ENCODE results near the gene HTT-AS.
"Not testable (repeated sequence)": the region's sequence is repeated elsewhere in the genome, so short reads cannot be mapped to it uniquely, and the experiment has no call there.

Gene HTT-AS
- total RNA-seq = 0 reads per million in 3 experiments

DNA sequence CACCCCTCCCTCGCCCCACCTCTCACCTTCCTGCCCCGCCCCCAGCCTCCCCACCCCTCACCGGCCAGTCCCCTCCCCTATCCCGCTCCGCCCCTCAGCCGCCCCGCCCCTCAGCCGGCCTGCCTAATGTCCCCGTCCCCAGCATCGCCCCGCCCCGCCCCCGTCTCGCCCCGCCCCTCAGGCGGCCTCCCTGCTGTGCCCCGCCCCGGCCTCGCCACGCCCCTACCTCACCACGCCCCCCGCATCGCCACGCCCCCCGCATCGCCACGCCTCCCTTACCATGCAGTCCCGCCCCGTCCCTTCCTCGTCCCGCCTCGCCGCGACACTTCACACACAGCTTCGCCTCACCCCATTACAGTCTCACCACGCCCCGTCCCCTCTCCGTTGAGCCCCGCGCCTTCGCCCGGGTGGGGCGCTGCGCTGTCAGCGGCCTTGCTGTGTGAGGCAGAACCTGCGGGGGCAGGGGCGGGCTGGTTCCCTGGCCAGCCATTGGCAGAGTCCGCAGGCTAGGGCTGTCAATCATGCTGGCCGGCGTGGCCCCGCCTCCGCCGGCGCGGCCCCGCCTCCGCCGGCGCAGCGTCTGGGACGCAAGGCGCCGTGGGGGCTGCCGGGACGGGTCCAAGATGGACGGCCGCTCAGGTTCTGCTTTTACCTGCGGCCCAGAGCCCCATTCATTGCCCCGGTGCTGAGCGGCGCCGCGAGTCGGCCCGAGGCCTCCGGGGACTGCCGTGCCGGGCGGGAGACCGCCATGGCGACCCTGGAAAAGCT is at the start of gene HTT-AS, which contains the start of gene HTT:
HTT-AS (minus strand) TSS at position 461 of the 768 bp plus-strand sequence.
HTT (plus strand) TSS at position 604 of the 768 bp plus-strand sequence; CDS start at position 749, 145 bp downstream.
- peak; percentile 96 for DNase-seq

DNA sequence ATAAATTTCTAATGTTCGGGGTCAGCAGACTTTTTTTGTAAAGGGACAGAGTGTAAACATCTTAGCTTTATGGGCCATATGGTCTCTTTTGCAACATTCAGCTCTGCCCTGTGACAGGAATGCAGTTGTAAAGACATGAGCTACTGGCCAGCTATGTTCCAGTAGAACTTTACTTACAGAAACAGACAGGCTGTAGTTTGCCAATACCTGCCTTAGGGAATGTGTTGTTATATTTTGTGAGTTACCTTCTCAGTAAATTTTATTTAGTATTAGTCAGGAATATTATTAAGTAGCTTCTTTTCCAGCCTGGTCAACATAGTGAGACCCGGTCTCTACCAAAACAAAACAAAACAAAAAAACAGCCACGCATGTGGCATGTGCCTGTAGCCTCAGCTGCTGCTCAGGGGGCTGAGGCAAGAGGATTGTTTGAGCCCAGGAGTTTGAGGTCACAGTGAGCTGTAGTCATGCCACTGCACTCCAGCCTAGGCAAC is 48.9 kb upstream of the HTT-AS start:
- DNase-seq = no peak

DNA sequence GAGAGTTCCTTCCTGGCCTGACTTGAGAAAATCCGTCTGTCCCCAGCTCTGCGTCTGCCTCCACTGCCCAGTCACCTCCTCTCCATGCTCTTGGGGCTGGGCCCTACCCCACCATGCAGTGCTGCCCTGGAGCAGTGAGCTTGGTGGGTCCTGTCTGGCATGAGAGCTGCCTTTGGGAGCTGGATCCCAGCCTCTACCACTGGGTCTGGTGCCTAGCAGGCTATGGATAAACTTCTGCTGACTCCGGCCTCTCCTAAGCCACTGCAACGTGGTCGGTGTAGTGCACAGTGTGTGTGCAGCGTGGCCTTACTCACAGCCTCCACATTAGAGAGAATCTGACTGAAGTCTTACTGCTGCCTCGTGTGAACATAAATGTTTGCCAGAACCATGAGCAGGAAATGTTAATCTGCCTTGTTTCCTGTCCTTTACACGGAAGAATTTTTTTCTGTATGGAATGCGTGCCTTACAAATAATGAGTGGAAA is 47.8 kb upstream of the HTT-AS start:
- DNase-seq = no peak

DNA sequence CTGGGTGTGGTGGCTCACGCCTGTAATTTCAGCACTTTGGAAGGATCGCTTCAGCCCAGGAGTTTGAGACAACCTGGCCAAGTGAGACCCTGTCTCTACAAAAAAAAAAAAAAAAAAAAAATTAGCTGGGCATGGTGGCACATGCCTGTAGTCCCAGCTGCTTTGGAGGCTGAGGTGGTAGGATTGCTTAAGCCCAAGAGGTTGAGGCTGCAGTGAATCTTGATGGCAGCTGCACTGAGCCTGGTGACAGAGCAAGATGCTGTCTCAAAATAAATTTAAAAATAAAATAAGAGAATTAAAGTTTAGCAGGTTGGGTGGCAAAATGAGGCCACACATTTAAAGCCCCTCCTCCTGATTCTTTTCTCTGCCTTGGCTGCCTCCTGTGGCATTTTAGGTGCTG is 47.3 kb upstream of the HTT-AS start:
- no peak for DNase-seq

DNA sequence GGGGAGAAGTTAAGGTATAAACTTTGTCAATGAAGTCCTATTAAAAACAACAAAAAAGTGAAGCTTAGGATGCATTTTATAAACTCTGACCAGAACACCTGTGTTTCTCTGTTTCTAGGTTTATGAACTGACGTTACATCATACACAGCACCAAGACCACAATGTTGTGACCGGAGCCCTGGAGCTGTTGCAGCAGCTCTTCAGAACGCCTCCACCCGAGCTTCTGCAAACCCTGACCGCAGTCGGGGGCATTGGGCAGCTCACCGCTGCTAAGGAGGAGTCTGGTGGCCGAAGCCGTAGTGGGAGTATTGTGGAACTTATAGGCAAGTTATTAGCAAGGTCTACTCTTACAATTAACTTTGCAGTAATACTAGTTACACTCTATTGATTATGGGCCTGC is 46.8 kb upstream of the HTT-AS start:
- no peak for DNase-seq

DNA sequence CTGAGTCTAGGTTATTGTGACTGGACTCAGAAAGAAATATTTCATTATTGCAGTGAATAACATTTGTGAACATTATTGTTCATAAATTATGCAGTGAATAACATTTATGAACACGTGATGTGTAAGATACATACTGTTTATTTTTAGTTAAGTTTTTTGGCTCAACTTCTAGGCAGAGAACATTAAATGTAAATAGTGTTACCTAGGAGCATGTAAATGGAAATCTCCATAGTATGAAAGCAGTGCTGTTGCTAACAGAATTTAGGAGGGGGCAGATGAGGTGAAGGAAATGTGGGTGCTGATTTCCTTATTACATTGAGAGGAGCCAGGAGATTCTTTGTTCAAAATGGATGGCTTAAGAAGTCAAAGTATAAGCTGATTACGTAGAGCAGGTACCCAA is 45.1 kb upstream of the HTT-AS start:
- no peak for DNase-seq

DNA sequence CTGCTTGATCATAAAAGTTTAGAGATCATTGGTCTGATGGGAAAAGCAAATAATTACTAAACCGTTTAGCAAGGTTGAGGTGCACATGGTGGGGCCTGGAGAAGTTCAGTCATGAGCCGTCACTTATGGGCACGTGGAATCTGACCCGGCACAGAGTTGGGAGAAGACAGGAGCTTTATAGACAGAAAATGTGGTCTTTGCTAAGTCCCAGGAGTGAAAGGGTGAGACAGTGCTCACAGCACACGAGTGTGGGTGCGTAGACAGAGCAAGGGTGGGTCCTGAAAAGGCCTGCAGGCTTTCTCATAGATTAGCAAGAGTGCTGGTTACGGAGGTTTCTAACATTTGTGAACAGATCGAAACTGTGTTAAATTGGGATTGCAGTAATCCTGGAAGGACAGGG is 44.0 kb upstream of the HTT-AS start:
- no peak for DNase-seq

DNA sequence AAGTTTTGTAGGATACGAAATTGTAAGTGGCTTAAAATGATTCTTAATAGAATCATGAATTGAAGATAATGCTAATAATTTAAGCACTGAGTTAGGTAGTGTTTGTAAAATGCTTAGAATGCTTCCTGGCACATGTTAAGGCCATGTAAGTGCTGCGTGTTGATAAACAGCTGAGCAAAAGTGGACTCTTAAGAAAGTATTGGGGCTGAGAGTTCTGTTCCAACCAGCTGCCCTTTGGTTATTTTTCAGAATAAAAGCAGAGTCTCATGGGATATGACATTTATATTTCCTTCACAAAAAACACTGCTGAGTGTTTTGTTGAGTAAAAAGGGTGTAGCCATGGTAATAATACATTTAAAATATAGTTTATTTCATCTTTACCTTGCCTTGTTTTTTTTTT is 42.6 kb upstream of the HTT-AS start:
- DNase-seq = no peak

DNA sequence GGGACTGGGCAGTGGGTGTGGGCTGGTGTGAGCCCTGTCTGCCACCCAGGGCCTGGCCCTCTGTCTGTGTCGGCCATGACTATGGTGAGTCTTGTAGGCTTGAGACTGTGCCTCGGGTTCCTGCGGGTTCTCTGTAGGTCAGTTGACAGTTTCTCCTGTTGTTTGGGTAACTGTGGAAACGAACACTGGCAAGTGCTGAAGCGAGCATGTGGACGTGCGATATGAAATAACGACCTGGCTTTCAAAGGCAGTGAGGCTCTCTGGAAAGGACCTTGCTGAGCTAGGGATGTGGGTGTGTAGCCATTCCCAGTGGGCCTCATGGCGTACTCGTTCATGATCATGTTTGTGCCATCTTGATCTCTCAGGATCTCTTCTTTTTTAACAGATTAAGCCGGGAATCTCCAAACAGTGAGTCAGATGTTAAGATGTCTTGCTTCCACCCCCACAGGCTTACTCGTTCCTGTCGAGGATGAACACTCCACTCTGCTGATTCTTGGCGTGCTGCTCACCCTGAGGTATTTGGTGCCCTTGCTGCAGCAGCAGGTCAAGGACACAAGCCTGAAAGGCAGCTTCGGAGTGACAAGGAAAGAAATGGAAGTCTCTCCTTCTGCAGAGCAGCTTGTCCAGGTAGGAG is 41.4 kb upstream of the HTT-AS start:
- no peak for DNase-seq

DNA sequence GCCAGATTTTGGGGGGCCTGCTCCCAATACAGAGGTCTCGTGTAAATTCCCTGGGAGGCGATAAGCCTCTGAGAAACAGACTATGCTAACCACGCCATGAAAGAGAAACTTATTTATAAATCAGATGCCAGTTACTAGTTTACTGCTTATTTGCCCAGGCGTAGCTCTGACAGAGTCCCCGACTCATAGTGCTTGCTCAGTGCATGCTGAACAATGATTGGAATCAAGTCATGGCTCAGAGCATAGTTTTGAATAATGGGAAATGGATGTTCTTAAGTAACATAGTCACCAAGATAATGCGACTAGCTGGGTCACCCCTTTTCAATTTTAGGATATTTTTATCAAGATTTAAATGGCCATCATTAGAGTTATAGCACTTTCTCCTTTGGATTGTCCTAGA is 40.0 kb upstream of the HTT-AS start:
- DNase-seq = no peak

DNA sequence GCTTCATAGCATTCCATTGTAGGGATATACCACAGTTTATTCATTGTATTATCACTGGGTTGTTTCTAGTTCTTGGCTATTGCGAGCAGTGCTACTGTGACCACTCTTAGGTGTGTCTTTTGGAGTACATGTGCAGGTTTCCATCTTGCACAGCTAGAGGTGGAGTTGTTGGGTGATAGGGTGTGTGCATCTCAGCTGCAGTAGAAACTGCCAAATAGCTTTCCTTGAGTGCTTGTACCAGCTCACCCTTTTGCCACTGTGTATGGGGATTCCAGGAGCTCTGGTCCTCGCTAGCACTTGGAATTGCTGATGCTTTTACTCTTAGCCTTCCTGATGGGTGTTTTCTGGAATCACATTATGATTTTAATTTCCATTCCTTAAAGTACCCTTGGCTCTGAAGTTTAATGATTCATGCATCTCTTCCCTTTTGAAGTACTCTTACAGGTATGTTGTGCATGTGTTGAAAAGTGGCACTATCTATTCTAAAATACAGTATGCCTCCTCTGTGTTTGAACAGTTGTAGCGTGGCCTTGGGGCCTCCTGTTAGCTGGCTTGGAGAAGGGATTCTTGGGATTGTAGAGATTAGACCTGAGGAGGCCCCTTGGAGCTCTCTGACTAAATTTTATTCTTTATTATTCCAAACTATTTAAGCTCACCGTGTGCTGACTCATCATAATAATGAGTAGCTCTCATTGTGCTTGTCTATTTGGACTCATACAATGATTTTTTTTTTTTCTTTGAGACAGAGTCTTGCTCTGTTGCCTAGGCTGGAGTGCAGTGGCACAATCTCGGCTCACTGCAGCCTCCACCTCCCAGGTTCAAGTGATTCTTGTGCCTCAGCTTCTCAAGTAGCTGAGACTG is 38.5 kb upstream of the HTT-AS start:
- DNase-seq = no peak

DNA sequence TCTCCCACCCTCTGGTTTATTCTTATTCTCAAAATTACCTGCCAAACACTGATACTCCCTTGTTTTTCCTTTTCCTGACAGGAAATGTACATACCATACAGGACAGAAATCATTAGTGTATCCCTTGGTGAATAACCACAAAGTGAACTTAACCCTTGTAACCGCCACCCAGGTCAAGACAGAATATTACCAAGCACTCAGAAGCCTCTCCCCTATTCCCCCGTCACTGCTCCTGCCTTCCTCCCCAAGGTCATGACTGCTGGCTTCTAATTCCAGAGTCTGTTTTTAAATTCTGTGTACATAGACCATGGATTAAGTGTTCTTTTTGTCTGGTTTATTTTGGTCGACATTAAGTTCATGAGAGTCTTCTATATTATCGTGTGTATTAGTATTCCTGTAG is 37.9 kb upstream of the HTT-AS start:
- no peak for DNase-seq

DNA sequence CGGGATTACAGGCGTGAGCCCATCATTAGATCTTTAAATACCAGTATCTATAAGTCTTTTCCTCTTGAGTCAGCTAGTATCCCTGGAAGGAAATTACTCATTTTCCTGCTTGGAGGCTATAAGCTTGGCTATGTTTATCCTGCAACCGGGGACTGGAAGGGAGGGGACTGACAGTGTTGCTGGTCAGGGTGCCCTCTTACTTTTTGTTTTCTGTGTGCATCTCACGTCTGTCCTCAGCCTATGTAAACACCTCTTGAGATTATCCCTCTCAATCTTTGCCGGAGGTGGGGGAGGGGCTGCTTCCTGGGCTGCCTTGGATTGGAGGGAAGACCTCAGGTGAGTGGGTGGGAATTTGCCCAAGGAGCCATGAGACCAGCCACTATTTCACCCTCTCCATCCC is 37.1 kb upstream of the HTT-AS start:
- DNase-seq = no peak

DNA sequence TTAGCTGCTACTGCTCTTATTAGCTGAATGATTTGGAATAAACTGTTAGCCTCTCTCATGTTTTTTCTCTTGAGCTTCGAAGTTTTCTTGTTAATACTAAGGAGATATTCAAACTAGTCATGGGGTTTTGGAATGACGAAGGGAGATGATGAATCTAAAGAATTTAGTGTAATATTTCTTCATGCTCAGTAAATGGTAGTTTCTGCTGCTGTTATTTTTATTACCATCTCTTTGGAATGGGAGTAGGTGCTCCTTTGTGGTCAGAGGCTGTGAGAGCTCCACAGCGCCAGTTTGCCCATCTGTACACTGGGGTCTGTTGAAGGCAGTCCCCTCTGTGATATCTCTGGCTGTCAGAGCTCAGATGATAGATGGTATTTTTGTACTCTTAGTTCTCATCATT is 33.9 kb upstream of the HTT-AS start:
- no peak for DNase-seq

DNA sequence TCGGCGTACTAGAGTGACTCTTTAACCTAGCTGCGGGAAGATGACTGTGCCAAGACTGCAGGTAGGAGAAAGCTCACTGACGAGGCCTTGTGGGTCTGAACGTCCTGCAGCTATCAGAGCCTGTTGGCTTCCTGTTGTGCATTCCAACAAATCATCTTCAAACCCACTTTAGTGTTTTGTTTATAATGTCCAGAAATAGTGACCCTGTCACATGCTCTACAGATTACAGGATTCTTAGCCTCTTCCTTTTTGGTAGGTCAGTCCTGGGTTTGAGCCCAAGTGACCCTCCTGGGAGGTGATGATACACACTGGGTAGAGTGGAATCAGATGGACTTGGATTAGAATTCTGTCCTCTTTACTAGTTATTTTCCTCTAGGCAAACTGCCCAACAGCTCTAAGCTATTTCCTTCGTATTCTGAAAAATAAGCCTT is 33.4 kb upstream of the HTT-AS start:
- no peak for DNase-seq

DNA sequence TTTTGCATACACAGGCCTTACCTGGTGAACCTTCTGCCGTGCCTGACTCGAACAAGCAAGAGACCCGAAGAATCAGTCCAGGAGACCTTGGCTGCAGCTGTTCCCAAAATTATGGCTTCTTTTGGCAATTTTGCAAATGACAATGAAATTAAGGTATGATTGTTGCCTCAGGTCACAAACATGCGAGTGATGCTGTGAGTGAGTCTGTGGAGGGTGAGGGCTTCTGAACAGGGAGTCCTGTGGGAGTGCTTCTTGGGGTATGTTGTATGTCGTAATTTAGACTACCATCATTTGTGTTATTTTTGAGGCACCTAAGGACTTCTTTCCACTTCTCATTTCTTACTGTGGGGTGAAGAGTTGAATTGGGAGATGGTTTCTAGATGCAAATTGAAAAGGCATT is 32.9 kb upstream of the HTT-AS start:
- DNase-seq = no peak

DNA sequence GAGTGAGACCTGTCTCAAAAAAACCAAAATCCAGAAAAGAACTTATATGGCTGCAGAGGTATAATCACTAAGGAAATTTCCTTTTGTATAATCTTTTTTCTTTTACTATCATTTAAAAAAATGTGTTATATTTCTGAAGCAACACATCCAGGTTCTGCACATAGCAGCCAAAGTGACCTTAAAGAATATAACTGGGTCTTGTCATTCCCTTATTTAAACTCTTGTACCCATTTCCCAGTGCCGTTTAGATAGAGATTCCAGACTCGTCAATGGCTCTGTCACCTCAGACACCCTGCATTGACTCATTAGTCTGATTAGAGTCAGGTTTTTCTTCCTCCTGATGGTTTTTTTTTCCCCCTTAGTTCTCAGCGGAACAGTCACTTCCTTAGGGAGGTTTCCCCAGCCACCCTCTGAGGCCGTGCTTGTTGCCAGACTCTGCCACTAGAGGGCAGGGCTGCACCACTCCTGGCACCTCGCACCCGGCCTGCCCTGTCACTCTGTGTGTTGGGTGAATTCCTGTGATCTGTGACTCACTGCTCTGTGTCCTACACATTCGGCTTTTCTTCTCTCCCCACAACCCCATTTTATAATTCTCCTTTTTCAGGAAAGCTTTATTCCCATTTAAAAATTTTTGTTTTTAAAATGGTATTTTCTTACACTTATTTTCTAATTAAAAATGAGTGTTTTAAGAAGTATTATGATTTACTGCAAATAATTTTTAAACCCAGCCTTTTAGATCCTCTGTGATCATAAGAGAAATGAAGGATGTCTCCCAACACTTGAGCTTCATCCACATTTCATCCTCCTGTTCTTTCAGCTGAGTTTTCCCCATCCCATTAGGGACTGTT is 32.2 kb upstream of the HTT-AS start:
- peak; percentile 67 for DNase-seq

DNA sequence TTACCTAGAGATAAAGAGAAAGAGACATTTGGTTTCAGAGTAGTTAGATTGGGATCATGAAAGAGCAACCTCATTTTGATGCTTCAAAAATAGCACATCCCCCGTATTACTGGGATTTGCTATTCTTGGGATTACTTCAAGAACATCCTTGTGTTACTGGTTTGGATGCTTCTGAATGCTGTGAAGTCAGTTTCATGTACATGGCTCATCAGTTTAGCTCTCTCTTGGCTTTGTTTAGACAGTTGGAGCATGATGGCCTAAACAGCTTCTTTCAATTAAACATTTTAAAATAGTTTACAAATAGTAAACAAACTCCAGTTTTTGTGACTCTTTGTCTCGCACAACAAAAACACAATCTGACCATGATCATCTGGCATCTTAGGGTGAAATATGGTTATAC is 24.0 kb upstream of the HTT-AS start:
- no peak for DNase-seq

DNA sequence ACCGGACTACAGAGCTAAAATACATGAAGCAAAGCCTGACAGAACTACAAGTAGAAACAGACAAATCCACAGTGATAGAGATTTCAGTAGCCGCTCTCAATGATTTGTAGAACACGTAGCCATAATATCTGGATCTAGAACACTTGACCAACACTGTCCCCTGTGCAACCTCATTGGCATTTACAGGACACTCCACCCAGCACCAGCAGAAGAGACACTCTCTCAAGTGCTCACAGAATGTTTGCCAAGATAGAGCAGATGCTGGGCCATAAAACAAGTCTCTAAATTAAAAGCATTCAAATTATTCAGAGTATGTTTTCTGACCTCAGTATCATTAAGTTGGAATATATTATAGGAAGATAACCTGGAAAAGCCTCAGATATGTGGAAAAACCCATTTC is 21.9 kb upstream of the HTT-AS start:
- DNase-seq = no peak

DNA sequence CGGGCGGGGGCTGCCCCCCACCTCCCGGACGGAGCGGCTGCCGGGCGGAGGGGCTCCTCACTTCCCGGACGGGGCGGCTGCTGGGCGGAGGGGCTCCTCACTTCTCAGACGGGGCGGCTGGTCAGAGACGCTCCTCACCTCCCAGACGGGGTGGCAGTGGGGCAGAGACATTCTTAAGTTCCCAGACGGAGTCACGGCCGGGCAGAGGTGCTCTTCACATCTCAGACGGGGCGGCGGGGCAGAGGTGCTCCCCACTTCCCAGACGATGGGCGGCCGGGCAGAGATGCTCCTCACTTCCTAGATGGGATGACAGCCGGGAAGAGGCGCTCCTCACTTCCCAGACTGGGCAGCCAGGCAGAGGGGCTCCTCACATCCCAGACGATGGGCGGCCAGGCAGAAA is 20.4 kb upstream of the HTT-AS start:
- not testable (repeated sequence) for DNase-seq

DNA sequence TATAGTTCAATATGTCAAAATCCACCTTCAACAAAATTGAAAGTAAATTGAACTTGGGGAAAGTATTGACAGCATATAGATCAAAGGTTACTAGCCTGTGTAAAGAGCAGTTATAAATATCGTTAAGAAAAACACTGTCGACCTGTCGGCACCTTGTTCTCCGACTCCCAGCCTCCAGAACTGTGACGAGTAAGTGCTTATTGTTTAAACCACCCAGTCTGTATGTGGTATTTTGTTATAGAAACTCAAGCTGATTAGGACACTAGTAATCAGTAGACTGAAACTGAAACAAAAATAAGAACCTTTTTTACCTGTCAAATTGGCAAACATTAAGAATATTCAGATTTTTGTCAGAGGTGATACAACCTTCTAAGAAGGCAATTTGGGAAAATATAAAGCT is 17.1 kb upstream of the HTT-AS start:
- no peak for DNase-seq

DNA sequence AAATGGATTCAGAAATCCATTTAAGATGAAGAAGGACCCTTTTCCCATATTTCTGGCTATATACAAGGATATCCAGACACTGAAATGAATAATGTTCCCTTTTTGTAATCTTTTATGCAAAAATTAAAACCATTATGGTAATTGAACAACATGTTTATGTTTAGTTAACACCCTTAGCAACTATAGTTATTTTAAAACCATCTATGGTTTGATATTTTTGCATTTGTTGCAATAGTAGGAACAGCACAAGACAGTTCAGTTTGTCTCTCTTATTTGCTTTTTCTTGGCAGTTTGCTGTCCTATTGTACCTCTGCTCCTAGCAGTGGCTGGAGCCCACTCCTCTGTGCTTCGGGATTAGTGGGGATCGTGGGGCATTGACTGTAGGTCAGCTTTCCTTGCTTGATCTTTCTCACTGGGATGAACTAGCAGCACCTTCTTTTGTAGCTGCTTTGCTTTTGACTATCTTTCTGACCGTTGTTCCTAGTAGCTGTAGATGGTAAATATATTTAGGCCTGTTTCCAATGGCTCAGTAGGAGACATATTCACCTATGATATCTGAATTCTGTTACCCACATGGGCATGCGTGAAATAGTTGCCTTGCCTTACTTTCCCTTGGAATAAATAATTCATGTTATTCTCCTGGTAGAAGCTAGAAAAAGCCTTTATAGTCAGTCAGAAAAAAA is 12.9 kb upstream of the HTT-AS start:
- DNase-seq = no peak

All from central memory CD4-positive, alpha-beta T cell (primary cell).